Sigmoid colon (tissue), 4 donors: ENCODE measurements around the gene RABIF.

Experiments used
- POLR2AphosphoS5 ChIP-seq, 4 donors: sonication (generic); formaldehyde crosslinking; IDR thresholded peaks; one replicate each; pipeline ENCODE4 v1.6.1; 2017; ENCODE audit warnings: antibody characterized with exemption in 4 of 4
- TF ChIP-seq, protein P1 (sequence below), 4 experiments: fragments of 450-650 bp in 3 of 4; fragments of 200-600 bp in 1 of 4; IDR thresholded peaks; one replicate each; pipeline ENCODE4 v1.5.1; 2016 to 2019; ENCODE audit warnings: antibody characterized with exemption in 4 of 4, mild to moderate bottlenecking in 3 of 4, moderate library complexity in 2 of 4

GRCh38 chr1:202831906-202832305 is 57.0 kb downstream of the RABIF start:
- TF ChIP-seq, protein P1, sequence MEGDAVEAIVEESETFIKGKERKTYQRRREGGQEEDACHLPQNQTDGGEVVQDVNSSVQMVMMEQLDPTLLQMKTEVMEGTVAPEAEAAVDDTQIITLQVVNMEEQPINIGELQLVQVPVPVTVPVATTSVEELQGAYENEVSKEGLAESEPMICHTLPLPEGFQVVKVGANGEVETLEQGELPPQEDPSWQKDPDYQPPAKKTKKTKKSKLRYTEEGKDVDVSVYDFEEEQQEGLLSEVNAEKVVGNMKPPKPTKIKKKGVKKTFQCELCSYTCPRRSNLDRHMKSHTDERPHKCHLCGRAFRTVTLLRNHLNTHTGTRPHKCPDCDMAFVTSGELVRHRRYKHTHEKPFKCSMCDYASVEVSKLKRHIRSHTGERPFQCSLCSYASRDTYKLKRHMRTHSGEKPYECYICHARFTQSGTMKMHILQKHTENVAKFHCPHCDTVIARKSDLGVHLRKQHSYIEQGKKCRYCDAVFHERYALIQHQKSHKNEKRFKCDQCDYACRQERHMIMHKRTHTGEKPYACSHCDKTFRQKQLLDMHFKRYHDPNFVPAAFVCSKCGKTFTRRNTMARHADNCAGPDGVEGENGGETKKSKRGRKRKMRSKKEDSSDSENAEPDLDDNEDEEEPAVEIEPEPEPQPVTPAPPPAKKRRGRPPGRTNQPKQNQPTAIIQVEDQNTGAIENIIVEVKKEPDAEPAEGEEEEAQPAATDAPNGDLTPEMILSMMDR (IDR thresholded peaks at IDR 0.05): no peak
- TF ChIP-seq POLR2AphosphoS5 (IDR thresholded peaks at IDR 0.05): no peak
